ENCODE measurements around the gene NLGN1. TPM values are rescaled to one million over a fixed set of nuclear protein-coding genes. Genes with fewer than 3 reads are reported as not detected.

NLGN1 gene
- total and polyA plus RNA-seq, 2 of the 8 experiments (the other 6 are each of a cell fraction or from before 2014, with no cell fraction given), result 7.8 to 14.8 TPM

DNA sequence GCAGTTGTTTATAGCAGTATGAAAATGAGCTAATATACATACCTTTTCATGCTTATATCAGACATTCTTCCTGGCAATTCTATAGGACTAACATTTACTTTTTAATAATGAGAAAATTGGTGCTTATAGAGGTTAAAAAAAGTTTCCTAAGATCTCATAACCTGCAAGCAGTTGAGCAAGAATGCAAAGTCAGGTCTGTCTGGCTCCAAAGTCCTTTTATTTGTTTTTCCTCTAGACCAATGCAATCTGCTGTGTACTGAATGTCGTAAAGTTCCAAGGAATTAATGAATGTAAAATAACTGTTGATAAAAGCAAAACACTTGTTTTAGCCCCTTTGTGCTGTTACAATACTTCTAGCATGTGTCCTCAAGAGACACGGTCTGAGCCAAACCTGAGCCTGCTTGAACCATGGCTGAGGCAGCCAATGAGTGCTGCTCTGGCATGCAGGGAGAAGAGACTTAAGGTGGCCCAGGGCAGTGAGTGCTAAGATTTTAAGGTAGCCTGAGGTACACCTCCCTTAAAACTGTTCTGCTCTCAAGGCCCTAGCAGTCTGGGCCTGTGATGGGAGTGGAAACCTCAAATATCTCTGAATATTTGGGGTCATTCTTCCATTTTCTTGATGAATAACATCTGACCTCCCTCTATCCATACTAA, 906.5 kb downstream of the NLGN1 start (continued):
- TF ChIP-seq SAP30 (IDR thresholded peaks at IDR 0.05; ENCODE audit: insufficient read depth, insufficient replicate concordance, low read length) (no peak), NRF1 (IDR thresholded peaks at IDR 0.05; ENCODE audit: low read depth, low read length) (no peak), MAFK (IDR thresholded peaks at IDR 0.05; ENCODE audit: low read depth, low read length) (no peak), JUN (IDR thresholded peaks at IDR 0.05; ENCODE audit: low read depth, low read length) (no peak), KDM5A (IDR thresholded peaks at IDR 0.05; ENCODE audit: low read length) (no peak), SP4 (IDR thresholded peaks at IDR 0.05; ENCODE audit: low read length) (no peak), SUZ12 (IDR thresholded peaks at IDR 0.05; ENCODE audit: low read length) (no peak), SIN3A (conservative IDR thresholded peaks at IDR 0.05 in 1 of 2, IDR thresholded peaks at IDR 0.05 in 1 of 2; ENCODE audit: low read depth in 1 of 2, low read length in 2 of 2) (no peak)
- TF ChIP-seq, protein P1, sequence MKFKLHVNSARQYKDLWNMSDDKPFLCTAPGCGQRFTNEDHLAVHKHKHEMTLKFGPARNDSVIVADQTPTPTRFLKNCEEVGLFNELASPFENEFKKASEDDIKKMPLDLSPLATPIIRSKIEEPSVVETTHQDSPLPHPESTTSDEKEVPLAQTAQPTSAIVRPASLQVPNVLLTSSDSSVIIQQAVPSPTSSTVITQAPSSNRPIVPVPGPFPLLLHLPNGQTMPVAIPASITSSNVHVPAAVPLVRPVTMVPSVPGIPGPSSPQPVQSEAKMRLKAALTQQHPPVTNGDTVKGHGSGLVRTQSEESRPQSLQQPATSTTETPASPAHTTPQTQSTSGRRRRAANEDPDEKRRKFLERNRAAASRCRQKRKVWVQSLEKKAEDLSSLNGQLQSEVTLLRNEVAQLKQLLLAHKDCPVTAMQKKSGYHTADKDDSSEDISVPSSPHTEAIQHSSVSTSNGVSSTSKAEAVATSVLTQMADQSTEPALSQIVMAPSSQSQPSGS (IDR thresholded peaks at IDR 0.05; ENCODE audit: low read length), result no peak
